HepG2 (cell line): ENCODE results near the gene NSD1. TPM values are rescaled to one million over a fixed set of nuclear protein-coding genes. Genes with fewer than 3 reads are reported as not detected.
A peak's percentile ranks its signal among the peaks of the same experiment; 100 is the strongest.

Experiments
- ATAC-seq: fragments of 200-7000 bp; cut with Tn5 transposase; 3 replicates; pipeline ENCODE4 v1.9.1; 2020; ENCODE audit warnings: mild to moderate bottlenecking, moderate library complexity
- BruUV-seq: library from RNA; stranded (reverse); fragments of 400-500 nt; replicated peaks from 2 replicates; lab custom pipeline; 2021; lab: Mats Ljungman, UMichigan
- CTCF ChIA-PET: fragments of 300-600 bp; formaldehyde crosslinking; extraction: SDS; loops from one replicate; lab custom pipeline; 2021; ENCODE audit warnings: low total read pairs, inconsistent platforms, low intra/inter-chr PET ratio; lab: Yijun Ruan, JAX
- POLR2A ChIA-PET: fragments of 350-600 bp; sonication (Branson Sonifier 250); formaldehyde crosslinking; loops from one replicate; lab custom pipeline; 2020; ENCODE audit warnings: antibody characterized with exemption, inconsistent platforms; lab: Yijun Ruan, JAX
- DNase-seq: peaks from one replicate; pipeline ENCODE4 v3.0.0-alpha.2; 2015; ENCODE audit warnings: low spot score
- FAIRE-seq: peaks from 3 replicates; lab custom pipeline; 2011; peaks lifted over from hg19 to GRCh38; lab: Jason Lieb, UNC
- H2AFZ ChIP-seq: one replicate; pipeline ENCODE4 v1.6.1; 2011; ENCODE audit warnings: low read length, inconsistent platforms
- H3K27ac ChIP-seq: fragments of 300-600 bp; 3 replicates; pipeline ENCODE4 v1.8.0; 2011; ENCODE audit warnings: mixed run types, mild to moderate bottlenecking, mixed read lengths, low read length, inconsistent platforms; ENCODE audit not compliant: insufficient read depth; ENCODE audit errors: extremely low read length
- H3K27me3 ChIP-seq, 2 experiments: fragments of 200-600 bp in 1 of 2; 2 replicates in 1 of 2; 3 replicates in 1 of 2; pipeline versions ENCODE4 v1.6.0 to v1.8.0; 2011; ENCODE audit warnings: low read length in 2 of 2, mild to moderate bottlenecking in 2 of 2, moderate library complexity in 2 of 2, inconsistent platforms in 1 of 2; ENCODE audit not compliant: insufficient read depth in 2 of 2, control insufficient read depth in 1 of 2
- H3K36me3 ChIP-seq, 2 experiments: fragments of 200-600 bp in 1 of 2; replicated peaks in 1 of 2; 2 replicates in 1 of 2; 3 replicates in 1 of 2; pipeline versions ENCODE4 v1.5.1 to v1.8.0; 2011; ENCODE audit warnings: low read length in 2 of 2, inconsistent platforms in 1 of 2; ENCODE audit not compliant: insufficient read depth in 2 of 2, control insufficient read depth in 1 of 2
- H3K4me1 ChIP-seq: 2 replicates; pipeline ENCODE4 v1.5.1; 2012; ENCODE audit warnings: low read length, inconsistent platforms; ENCODE audit not compliant: insufficient read depth
- H3K4me2 ChIP-seq: 2 replicates; pipeline ENCODE4 v1.6.0; 2011; ENCODE audit warnings: low read depth, low read length, inconsistent platforms
- H3K4me3 ChIP-seq, 3 experiments: fragments of 200-600 bp in 1 of 3; sonication (generic), shearing (Covaris generic) in 1 of 3; replicated peaks in 1 of 3; 2 replicates each; pipeline ENCODE4 v1.5.1; 2011 to 2016; ENCODE audit warnings: low read length in 3 of 3, inconsistent platforms in 2 of 3, low read depth in 2 of 3, mild to moderate bottlenecking in 2 of 3, control low read depth in 1 of 3, mixed read lengths in 1 of 3; ENCODE audit not compliant: insufficient read depth in 1 of 3
- H3K79me2 ChIP-seq: one replicate; pipeline ENCODE4 v1.6.1; 2011; ENCODE audit warnings: low read length, inconsistent platforms; ENCODE audit not compliant: insufficient read depth
- H3K9ac ChIP-seq: 2 replicates; pipeline ENCODE4 v1.6.0; 2011; ENCODE audit warnings: mild to moderate bottlenecking, low read depth, low read length, inconsistent platforms; ENCODE audit not compliant: insufficient read depth
- H3K9me3 ChIP-seq: 2 replicates; pipeline ENCODE4 v1.5.1; 2012; ENCODE audit warnings: mild to moderate bottlenecking, low read length
- H4K20me1 ChIP-seq: 2 replicates; pipeline ENCODE4 v1.6.0; 2011; ENCODE audit warnings: inconsistent platforms, mild to moderate bottlenecking, low read length, moderate library complexity; ENCODE audit not compliant: insufficient read depth
- DMTF1 ChIP-seq: sonication (generic); formaldehyde crosslinking; IDR thresholded peaks from 2 replicates; pipeline ENCODE4 v1.4.0; 2020; ENCODE audit warnings: mild to moderate bottlenecking, missing genetic modification reagents
- KDM2A ChIP-seq: sonication (generic); formaldehyde crosslinking; IDR thresholded peaks from 2 replicates; pipeline ENCODE4 v1.4.0; 2020; ENCODE audit warnings: low read depth, missing genetic modification reagents, borderline replicate concordance
- MAF1 ChIP-seq: sonication (generic); formaldehyde crosslinking; IDR thresholded peaks from 2 replicates; pipeline ENCODE4 v1.5.0; 2020; ENCODE audit warnings: missing genetic modification reagents, borderline replicate concordance
- NR2C2 ChIP-seq: sonication (generic); formaldehyde crosslinking; IDR thresholded peaks from 2 replicates; pipeline ENCODE4 v1.4.0; 2020; ENCODE audit warnings: missing genetic modification reagents, mild to moderate bottlenecking, moderate library complexity, borderline replicate concordance
- PRMT3 ChIP-seq: sonication (generic); formaldehyde crosslinking; IDR thresholded peaks from 2 replicates; pipeline ENCODE4 v1.8.1; 2022; ENCODE audit warnings: low read depth, mild to moderate bottlenecking, moderate library complexity, missing genetic modification reagents, borderline replicate concordance
- RAD21 ChIP-seq: fragments of 450-650 bp; formaldehyde crosslinking; IDR thresholded peaks from 2 replicates; pipeline ENCODE4 v1.5.0; 2020; ENCODE audit warnings: mild to moderate bottlenecking
- SRY ChIP-seq: sonication (generic); formaldehyde crosslinking; IDR thresholded peaks from 2 replicates; pipeline ENCODE4 v1.8.0; 2022; ENCODE audit warnings: mild to moderate bottlenecking, missing genetic modification reagents
- ZFP91 ChIP-seq: sonication (generic); formaldehyde crosslinking; IDR thresholded peaks from 2 replicates; pipeline ENCODE4 v1.9.0; 2022; ENCODE audit warnings: missing genetic modification reagents, mild to moderate bottlenecking, borderline replicate concordance
- ZNF512 ChIP-seq: sonication (generic); formaldehyde crosslinking; IDR thresholded peaks from 2 replicates; pipeline ENCODE4 v1.4.0; 2020; ENCODE audit warnings: mild to moderate bottlenecking, missing genetic modification reagents
- WGBS: methylation state at CpG from one replicate; pipeline ENCODE4 v1.1.6; 2017; ENCODE audit warnings: low lambda C conversion rate; 5-methylcytosine and 5-hydroxymethylcytosine counted together
- in situ Hi-C: cut with HindIII; loops from 2 replicates; pipeline ENCODE4 v1.10.0; 2017; ENCODE audit warnings: low pct_unique_long_range_greater_than_20kb; ENCODE audit not compliant: extremely low pct_ligation_motif_present
- intact Hi-C: fragments of 100-400 bp; cut with micrococcal nuclease; formaldehyde crosslinking; loops from one replicate; pipeline ENCODE4 v1.10.0; 2022; ENCODE audit not compliant: unreplicated experiment
- polyA plus RNA-seq, 8 experiments: library from polyadenylated mRNA; depleted of rRNA in 3 of 8; stranded (reverse) in 7 of 8; unstranded in 1 of 8; fragments of >200 nt; fragmentation: Illumina TruSeq in 4 of 8; extraction: Trizol in 4 of 8; gene quantifications; 2 replicates each; pipeline versions ENCODE4 v1.2.1 to v1.2.3, GENCODE V29; 2011 to 2016; ENCODE audit warnings: low read depth in 4 of 8, missing spikeins in 1 of 8, mixed read lengths in 1 of 8; ENCODE audit not compliant: insufficient read depth in 1 of 8
- total RNA-seq, 5 experiments: library from RNA; depleted of rRNA; stranded (reverse); fragments of >200 nt; fragmentation: Illumina TruSeq; extraction: Trizol; gene quantifications; 2 replicates each; pipeline ENCODE4 v1.2.3, GENCODE V29; 2016; ENCODE audit warnings: low read depth in 1 of 5

The NSD1 gene
- total and polyA plus RNA-seq, 2 of the 13 experiments (the other 11 are each of a cell fraction or from before 2014, with no cell fraction given): 0.01 to 0.09 TPM

- in situ Hi-C loops: no loop called here
- BruUV-seq: no TSS peak
- no peak for TF ChIP-seq PRMT3
- 0 out of 2 replicates have a peak, but pooled peaks have one; percentile 47 for TF ChIP-seq ZNF512 (CRISPR knock-in tag)
- TF ChIP-seq NR2C2 (CRISPR knock-in tag): 0 out of 2 replicates have a peak, but pooled peaks have one; percentile 20
- TF ChIP-seq RAD21 (CRISPR knock-in tag): 0 out of 2 replicates have a peak, but pooled peaks have one; percentile 17
- no peak for TF ChIP-seq DMTF1
- no peak for TF ChIP-seq KDM2A
- 0 out of 2 replicates have a peak, but pooled peaks have one; percentile 37 for TF ChIP-seq SRY (CRISPR knock-in tag)
- no peak for TF ChIP-seq MAF1
- TF ChIP-seq ZFP91: peak; percentile 55
Measured at GRCh38 chr5:177089825-177090641, 43.5 kb upstream of the NSD1 start.

More at GRCh38 chr5:177089825-177090641, 43.5 kb upstream of the NSD1 start:
- 82% methylated on average over 13 of the region's 21 CpGs for WGBS
- H3K36me3 ChIP-seq: peaks cover 28 to 52% of the 10 kb centered on the region in 2 experiments
- no peak for ATAC-seq
- peak overlapping the region; percentile 100 for H3K27ac ChIP-seq
- no peaks in the 10 kb centered on the region for H3K9me3 ChIP-seq
- POLR2A ChIA-PET: interaction anchor here (1.3 to 7.7 kb wide), 3 partner anchors 9 to 19 kb away, joined by 4 to 293 read pairs (median 231); no protein-coding TSS in a partner anchor
- H2AFZ ChIP-seq: no peak overlapping the region
- peak overlapping the region; percentile 98 for H3K4me2 ChIP-seq
- no peaks in the 10 kb centered on the region; a peak in 1 of 5 replicates for H3K27me3 ChIP-seq
- peak overlapping the region; percentile 99 for H3K9ac ChIP-seq
- FAIRE-seq: no peak
- H3K4me3 ChIP-seq: peak overlapping the region; percentile 62 to 76 (median 70); a peak in 5 of 6 replicates
- CTCF ChIA-PET: no interaction called here
- H4K20me1 ChIP-seq: peaks cover 7% of the 10 kb centered on the region
- H3K79me2 ChIP-seq: peaks cover 45% of the 10 kb centered on the region
- peaks cover 84% of the 10 kb centered on the region for H3K4me1 ChIP-seq
- no peak for DNase-seq
- intact Hi-C loops: no loop called here
